HG03378 (cell line): ENCODE data around the gene TRAFD1.

Experiments
- ATAC-seq: cut with Tn5 transposase; IDR thresholded peaks from one replicate; pipeline ENCODE4 v1.9.1; 2021; ENCODE audit warnings: mild to moderate bottlenecking, moderate library complexity; ENCODE audit not compliant: unreplicated experiment

The TRAFD1 gene

DNA sequence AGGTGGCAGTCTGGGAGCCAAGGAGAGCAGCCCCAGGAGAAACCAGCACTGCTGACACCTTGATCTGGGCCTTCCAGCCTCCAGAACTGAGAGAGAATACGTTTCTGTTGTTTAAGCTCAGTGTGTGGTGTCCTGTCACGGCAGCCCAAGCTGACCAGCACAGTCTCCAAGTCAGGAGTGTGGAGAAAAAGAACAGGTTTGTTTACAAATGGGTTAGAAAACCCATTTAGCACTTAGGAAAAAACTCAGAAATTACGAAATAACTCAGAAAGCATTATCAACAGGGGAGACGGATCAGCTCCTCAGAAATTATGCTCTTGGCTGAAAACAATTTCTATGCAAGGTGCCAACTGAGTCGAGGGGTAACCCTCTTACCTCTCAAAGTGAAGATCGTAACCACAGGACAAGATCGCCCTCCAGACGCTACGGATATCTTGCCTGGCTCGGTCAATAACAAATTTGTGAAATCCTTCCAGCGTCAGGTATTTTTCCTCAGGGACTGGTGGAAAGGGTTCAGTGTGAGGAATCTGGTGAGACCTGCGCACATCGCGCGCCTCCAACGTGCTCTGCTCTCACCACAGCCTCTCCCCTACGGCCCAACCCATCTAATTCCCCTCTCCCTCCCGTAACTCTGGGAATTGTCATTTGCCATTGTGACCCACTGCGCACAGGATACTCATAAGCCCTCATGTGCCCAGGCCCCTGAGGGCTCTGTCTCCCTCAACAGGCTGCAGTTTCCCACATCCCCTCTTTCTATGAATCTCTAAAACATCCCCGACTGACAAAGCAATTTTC is 50.2 kb downstream of the TRAFD1 start:
- no peak for ATAC-seq

DNA sequence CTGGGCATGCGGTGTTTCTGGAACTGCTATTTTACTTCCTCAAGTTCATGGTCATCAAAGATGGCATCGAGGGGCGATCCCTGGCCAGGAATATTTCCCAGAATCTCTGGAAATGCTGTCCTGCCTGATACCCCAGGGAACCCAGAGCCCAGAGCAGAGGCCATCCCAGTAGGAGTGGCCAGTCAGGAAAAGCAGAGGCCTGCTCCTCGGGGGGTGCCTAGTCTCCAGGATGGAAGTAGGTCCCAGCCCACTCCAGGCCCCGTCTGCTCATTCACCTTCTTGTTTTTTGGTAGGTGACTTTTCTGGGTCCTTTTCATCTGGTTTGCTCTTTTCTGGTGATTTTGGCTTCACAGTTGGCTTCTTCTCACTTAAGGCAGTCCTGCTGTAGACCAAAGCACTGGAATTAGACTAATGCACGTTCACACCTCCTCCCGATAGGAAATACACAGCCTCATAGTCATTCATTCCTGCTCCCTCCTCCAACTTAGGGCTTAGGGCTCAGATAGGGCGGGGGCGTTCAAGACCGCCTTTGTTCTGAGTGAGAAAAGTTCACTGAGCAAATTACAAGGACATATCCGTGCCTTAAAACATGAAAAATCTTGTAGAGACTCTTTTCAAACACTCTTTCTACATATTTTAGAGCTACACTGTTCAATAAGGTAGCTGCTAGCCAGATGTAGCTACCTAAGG is 51.1 kb downstream of the TRAFD1 start:
- ATAC-seq, result no peak

DNA sequence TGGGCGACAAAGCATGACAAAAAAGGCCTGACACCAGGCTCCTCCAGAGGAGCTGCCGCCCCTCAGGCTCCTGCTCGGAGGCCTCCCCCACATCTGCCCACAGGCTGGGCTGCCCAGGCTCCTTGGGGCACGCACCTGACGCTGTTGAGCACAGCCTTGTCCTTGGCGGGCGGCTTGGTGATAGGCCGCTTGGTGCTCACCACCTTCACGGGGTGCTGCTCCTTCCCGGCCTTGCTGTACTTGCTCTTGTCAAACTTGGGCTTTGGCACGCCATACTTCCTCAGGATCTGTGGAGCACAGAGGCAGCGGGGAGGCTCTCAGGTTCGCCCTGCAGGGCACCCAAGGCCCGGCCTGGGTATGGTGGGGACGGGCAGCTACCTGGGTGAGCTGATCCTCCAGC is 53.4 kb downstream of the TRAFD1 start:
- ATAC-seq, result no peak

DNA sequence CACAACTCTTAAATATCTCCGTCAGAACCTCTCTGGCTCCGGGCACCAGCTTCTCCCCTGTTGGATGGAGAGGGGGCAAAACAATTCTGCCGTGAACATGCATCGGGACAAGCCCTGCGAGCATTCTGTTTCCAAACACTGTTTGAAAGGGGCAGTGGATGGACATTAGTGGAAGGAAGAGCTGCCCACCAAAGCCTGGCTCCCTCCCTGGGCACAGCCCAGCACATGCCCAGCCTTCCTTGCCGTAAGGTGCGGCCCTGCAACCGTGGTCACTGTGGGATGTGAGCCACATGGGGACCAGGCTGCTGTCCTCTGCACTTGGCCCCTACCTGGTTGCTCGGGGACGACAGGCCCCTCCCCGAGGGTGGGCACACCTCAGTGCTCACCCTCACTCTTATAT is 54.0 kb downstream of the TRAFD1 start:
- no peak for ATAC-seq

DNA sequence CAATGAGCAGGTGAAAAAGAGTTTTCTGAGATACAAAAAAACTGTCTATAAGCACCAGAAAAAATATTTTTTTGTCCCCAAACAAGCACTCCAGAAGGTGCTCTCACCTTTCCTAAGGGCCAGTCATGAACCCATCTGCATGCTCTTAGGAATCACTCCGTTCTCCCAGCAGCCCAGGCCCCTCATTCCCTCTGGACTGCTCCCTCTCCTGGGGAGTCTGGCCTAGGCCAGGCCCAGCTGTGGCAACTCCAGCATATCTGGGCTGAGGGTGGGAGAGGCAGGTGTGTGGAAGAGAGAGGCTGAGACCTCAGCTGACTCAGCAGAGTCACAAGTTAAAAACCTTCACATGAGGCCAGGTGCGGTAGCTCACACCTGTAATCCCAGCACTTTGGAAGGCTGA is 54.6 kb downstream of the TRAFD1 start:
- ATAC-seq, result no peak

DNA sequence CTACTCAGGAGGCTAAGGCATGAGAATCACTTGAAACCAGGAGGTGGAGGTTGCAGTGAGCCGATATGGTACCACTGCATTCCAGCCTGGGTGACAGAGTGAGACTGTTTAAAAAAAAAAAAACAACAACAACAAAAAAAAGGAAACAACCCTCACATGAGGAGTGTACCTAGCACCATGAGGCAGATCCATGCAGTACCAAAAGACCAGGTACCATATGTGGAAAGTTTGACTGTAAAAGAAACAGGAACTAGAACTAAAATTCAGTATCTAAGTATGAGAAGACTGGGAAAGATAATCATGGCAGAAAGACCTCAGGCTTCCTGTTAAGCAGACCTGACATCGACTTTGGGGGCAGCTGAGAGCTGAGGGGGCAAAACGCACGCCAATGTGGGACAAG is 55.1 kb downstream of the TRAFD1 start:
- ATAC-seq, result no peak

DNA sequence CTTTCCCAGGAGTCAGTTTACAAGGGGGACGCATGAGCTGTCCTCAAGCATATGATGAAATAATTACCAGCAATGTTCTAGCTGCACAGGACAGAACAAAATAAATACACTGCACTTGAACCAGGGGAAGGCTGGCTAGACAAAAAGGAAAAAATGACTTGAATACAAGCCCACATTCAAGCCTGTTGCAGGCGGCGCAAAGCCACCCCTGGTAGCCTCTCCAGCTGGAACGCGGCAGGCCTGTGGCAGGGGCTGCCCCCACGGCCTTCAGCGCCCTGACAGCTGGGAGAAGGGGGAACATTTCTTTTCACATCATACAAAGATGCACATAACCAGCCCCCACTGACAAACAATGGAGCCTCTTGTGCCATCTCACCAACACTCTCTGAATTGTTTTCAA is 57.1 kb downstream of the TRAFD1 start:
- no peak for ATAC-seq

DNA sequence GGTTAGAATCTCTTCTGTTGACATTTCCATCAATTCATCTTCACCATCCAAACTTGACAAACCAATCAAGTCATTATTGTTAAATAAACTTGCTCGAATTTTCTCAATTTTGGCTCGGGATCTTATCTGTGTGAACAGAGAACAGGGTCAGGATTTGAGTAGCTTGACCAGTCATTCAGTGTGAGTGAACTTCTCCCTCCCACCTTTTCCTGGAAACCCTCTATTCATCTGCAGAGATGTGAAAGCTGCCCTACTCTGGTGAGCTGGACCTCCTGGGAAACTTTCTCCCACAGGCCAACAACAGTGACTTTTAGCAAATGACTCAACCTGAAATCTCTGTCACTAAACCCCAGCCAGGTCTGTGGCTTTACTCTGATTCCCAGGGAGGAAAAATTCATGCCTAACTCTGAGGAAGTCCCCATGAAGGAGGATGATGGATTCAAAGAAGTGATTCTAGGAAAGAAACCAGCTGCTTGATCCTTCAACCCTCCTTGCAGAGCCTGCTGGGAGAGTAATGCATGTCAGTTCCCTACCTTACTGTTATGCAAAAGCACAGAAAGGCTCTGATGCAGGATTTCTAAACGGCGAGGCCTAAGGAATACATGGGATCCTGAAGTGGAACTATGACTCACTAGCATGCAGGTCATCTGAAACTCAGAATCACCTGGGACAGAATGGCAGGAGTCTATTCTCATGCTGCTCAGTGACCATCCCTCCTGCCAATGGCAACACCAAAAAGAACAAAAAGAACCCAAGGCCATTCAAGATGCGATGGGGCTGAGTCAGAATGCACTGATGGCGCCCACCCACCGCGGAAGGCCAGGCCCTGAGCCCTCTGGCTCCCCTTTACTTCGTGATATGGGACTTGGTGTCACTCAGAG is 58.0 kb downstream of the TRAFD1 start:
- ATAC-seq, result no peak

DNA sequence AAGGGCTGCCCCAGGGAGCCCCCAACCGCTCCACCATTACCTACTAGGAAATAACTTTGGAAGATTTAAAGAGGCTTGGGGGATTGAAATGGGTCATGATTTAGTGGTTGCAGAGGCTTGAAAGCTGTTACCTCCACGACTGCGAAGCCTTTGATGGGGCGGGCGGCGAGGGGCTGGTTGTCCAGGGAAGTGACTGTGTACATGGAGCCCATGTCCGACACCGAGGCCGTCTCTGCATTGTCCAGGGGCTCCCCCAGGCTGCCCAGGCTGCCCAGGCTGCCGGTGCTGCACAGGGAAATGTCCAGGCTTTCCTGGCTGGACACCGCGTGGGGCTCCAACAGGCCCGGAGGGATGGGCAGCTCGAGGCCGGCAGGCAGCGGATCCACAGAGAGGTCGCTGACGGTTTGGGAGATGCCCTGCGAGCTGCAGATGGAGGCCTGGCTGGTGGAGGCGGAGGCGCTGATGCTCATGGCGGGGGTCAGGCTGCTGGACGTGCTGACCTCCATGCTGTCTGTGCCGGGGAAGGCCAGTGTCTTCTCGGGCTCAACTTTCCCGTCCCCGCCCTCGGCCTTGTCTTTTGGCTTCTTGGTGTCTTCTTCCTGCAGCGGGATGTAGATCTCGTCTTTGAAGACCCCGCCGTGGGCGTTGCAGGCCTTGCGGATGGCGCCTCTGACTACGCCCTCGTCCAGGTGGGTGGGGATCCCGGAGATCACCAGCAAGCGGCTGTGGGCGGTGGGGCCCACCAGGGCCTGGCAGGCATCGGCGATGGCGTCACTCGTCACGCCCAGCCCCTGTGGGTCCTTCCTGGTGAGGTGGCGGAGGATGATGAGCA is 58.9 kb downstream of the TRAFD1 start:
- ATAC-seq, result no peak

DNA sequence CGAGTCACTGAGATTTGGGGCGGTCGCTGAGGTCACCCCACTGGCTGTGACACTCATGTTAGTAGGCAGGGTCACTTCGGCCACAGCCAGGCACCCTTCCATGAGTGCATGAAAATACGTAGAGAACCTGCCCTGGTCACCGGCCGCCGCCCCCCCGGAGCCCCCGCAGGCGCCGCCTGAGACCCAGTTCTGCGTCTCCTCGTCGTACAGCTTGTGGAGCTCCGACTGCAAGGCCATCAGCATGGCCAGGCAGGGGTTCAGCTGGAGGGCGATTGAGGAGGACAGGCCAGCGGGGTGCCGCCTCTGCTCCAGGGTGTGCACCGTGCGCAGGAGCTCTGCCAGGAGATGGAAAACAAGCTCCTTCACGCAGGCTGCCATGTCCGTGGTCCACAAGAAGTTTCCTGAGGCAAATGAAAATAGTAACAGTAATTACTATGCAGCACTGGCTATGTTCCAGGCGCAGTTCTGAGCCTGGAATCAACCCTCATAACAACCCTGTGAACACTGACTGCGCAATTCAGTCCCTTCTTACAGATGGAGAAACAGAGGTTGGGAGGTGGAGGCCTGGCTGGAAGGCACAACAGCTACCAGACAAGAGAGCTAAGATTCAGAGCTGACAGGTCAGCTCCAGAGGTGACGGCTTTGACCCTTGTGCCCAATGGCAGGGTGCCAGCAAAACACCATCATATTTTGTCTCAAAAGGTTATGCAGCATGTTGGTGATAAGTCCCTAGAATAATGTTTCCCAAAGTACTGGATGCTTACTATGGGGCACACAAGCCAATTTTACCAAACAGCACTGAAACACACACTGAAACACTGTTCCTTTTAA is 59.9 kb downstream of the TRAFD1 start:
- ATAC-seq, result no peak

DNA sequence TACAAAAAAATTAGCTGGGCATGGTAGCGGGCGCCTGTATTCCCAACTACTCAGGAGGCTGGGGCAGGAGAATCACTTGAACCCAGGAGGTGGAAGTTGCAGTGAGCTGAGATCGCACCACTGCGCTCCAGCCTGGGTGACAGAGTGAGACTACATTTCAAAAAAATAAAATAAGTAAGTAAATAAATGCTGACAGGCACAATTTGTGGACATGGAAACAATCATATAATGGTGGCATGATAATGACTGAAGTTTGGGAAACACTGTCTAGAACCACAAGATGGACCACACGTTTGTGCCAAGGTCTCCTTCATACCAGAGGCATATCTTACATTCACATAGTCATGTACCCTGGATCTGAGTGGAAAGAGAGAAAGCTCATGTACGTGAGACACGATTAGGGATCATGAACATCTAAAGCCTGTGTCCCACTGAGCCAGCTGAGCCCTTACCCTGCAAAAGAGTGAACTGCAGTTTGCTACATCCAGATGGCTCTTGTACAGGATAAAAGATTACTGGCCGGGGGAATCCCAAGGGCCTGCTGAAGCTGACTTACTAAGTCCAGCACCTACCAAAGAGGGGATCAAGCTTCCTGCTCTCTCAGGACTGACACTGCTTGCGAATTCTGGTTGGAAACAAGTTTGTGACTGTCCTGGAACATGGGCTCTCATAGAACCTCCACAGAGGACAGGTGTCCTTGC is 62.9 kb downstream of the TRAFD1 start:
- no peak for ATAC-seq

DNA sequence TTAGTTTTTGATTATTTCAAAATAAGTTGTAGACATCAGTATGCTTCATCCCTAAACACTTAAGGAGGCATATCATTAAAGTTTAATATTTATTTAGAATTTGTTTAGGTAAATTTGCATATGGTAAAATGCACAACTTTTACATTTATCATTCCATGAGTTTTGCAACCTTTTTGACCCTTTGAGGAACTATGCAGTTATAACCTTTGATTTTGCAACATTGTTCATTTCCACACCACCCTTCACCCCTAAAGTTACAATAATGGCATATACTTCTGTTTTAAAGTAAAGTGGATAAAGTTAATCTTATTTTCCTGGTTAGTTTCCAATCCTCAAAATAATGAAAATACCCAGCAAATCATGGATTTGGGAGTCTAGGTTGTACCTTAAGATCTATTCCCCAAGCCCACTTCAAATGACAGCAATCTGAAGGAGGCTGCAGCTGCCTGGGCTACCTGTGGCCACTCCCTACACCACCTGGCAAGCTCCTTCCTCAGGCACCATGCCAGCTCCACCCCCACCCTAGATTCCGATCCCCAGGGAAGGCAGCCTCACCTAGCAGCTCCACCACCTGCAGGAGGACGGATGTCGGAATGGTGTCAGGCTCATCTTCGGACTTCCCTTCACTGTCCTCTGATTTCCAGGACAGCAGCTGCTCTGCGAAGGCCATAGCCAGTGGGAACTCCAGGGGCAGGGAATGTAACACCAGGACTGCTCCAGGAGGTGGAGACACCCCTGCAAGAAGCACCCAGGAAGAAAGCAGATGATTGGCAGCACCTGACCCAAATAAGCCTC is 65.1 kb downstream of the TRAFD1 start:
- no peak for ATAC-seq

DNA sequence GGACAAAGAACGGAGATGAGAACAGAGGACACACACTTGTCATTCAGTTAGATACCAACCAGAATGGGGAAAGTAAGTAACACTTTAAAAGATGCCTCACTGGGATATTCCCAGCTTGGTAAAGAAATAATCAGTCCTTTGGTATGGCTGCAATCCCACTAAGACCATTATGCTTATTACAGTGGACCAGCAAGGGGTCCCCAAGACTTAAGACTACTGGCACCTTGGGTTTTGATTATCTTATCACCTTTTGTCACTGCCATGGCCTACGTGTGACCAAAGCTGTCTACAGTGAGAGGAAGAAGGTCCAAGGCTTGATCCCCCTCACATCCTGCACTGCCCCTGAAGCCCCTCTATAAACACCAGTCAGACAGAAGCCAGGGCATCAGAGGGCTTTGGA is 65.8 kb downstream of the TRAFD1 start:
- ATAC-seq, result no peak

DNA sequence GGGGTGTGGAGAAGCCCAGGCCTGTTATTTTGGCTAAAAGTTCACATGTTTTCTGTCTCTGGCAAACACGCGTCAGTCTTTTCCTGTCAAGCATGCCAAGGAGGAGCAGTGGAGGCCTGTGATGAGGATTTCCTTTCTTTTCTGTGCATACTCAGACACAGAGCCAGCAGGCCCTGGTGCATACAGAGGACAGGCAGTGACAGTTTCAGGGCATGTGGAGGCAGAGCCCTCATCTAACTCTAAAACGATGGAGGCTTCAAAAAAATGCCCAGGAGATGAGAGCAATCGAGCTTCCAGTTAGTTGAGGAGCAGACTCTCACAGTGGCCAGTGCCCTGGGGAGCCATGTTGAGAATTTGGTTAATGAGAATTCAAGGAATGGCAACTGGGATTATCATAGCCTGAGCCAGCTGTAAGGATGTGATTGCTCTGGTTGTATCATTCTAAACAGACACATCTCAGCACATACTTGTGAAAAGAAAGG is 66.5 kb downstream of the TRAFD1 start:
- ATAC-seq, result no peak

DNA sequence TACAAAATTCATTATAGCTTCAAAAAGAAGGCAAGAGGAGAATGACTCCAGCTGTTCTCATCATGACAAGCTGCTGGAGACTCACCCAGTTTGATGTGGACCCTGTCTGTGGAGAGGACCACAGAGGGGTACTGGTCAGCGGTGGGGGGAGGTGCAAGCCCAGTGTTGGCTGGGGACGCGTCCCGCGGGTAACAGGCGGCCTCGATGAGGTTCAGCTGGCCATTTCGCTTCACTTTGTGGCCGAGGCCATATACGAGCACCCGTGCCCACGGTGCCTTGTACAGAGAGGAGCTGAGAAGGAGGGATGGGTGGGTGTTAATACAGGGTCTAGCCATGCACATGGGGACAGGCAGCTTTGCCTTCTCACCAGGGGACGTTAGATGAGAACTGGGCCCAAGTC is 67.1 kb downstream of the TRAFD1 start:
- no peak for ATAC-seq

DNA sequence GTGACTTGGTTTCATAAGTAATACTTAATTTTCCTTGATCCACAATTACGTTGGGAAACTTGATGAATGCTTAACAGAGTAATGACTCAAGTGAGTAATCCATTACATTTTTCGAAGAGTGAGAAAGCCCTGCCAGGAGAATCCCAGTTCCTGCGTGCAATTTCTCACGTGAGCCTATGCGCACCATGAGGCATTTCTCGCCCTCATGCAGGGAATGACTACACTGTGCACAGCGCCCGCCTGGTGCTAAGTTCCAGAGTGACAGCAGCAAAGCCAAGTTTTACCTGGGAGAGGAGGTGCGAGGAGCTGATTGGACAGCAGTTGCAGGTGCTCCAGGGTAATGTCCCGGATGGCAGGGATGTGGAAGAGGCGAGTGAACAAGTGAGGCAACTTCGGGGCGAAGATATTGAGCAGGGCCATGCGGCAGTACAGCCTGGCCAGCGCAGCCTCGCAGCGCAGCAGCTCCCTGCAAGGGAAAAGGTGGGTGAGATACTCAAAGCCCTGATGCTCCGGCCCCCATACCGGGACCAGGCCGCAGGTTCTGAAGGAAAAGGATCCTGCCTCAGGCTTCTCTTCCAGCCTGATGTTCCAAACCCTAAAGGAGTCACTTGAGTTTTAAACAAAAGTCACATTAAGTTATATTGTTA is 69.4 kb downstream of the TRAFD1 start:
- ATAC-seq, result no peak

DNA sequence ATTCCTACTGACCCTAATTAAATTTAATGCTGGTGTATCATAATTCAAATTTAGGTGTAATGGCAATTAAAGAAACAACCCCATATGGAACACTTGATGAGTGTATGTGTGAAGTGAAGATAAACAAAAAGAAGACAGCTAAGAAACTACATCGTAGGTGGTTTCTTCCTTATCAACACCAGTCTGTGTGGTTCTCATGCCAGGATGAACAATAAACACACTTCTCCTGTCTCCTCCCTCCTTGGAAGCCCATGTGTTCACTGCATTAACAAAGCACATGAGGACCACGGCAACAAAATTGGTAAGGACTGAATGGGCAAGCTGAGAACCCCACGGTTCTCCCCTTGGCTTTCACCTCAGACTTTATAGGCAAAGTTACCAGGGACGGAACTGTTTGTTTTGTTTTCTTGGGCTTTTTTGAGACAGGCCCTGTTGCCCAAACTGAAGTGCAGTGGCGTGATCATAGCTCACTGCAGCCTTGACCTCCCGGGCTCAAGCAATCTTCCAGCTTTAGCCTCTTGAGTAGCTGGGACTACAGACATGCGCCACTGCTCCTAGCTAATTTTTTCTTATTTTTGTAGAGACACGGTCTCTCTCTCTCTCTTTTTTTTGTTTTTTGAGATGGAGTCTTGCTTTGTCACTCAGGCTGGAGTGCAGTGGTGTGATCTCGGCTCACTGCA is 71.0 kb downstream of the TRAFD1 start:
- no peak for ATAC-seq
